Panc1 (cell line): Measurements from ENCODE around the gene INPP5A. TPM values are rescaled to one million over a fixed set of nuclear protein-coding genes. Genes with fewer than 3 reads are reported as not detected.

Experiments used
- ATAC-seq: fragments of 200-7000 bp; cut with Tn5 transposase; 2 replicates; pipeline ENCODE4 v1.9.1; 2020; ENCODE audit warnings: mild to moderate bottlenecking, moderate library complexity
- BruUV-seq: library from RNA; stranded (reverse); fragments of 400-500 nt; replicated peaks from 2 replicates; lab custom pipeline; 2021; lab: Mats Ljungman, UMichigan
- CTCF ChIA-PET: fragments of 300-600 bp; sonication (Branson Sonifier 250); formaldehyde crosslinking; loops from one replicate; lab custom pipeline; 2022; ENCODE audit warnings: antibody characterized with exemption; lab: Charles Lee
- POLR2A ChIA-PET: fragments of 300-600 bp; sonication (Branson Sonifier 250); formaldehyde crosslinking; loops from one replicate; lab custom pipeline; 2022; ENCODE audit warnings: antibody characterized with exemption; lab: Charles Lee
- DNase-seq: peaks from one replicate; pipeline ENCODE4 v3.0.0-alpha.2; 2010; ENCODE audit warnings: low read depth, low spot score
- H3K27ac ChIP-seq: 2 replicates; pipeline ENCODE4 v1.5.1; 2011; ENCODE audit warnings: mild to moderate bottlenecking, low read length, inconsistent platforms
- H3K27me3 ChIP-seq: fragments of 200-500 bp; sonication (Bioruptor generic); 2 replicates; pipeline ENCODE4 v1.6.0; 2014; ENCODE audit warnings: low read length, inconsistent platforms; ENCODE audit not compliant: control insufficient read depth, insufficient read depth
- H3K36me3 ChIP-seq: fragments of 200-500 bp; sonication (Bioruptor generic); 2 replicates; pipeline ENCODE4 v1.5.1; 2014; ENCODE audit warnings: inconsistent platforms, mild to moderate bottlenecking, low read length, moderate library complexity; ENCODE audit not compliant: control insufficient read depth, insufficient read depth
- H3K4me1 ChIP-seq: 2 replicates; pipeline ENCODE4 v1.5.1; 2011; ENCODE audit warnings: inconsistent platforms, mild to moderate bottlenecking, low read length, moderate library complexity; ENCODE audit not compliant: control insufficient read depth, insufficient read depth
- H3K4me3 ChIP-seq, 2 experiments: 2 replicates each; pipeline ENCODE4 v1.5.1; 2011 to 2012; ENCODE audit warnings: low read depth in 2 of 2, low read length in 2 of 2, mild to moderate bottlenecking in 2 of 2, inconsistent platforms in 1 of 2, moderate library complexity in 1 of 2
- H3K9me3 ChIP-seq: fragments of 200-500 bp; sonication (Bioruptor generic); 2 replicates; pipeline ENCODE4 v1.5.1; 2014; ENCODE audit warnings: low read depth, mild to moderate bottlenecking, inconsistent platforms, low read length, moderate library complexity; ENCODE audit not compliant: control insufficient read depth, insufficient read depth
- POLR2AphosphoS5 ChIP-seq: IDR thresholded peaks from 2 replicates; pipeline ENCODE4 v1.6.1; 2012; ENCODE audit warnings: mild to moderate bottlenecking, low read depth, low read length, moderate library complexity
- SIN3A ChIP-seq: IDR thresholded peaks from 2 replicates; pipeline ENCODE4 v1.6.1; 2012; ENCODE audit warnings: low read depth, mild to moderate bottlenecking, low read length, moderate library complexity, borderline replicate concordance; ENCODE audit not compliant: insufficient read depth
- TCF7L2 ChIP-seq: IDR thresholded peaks from 2 replicates; pipeline ENCODE4 v1.6.1; 2011; ENCODE audit warnings: mild to moderate bottlenecking, low read depth, low read length, inconsistent platforms
- in situ Hi-C: cut with HindIII; loops from 2 replicates; pipeline ENCODE4 v1.10.0; 2016; ENCODE audit warnings: low sequenced_read_pairs, low pct_unique_long_range_greater_than_20kb
- intact Hi-C: fragments of 100-400 bp; cut with micrococcal nuclease; formaldehyde crosslinking; loops from one replicate; pipeline ENCODE4 v1.10.0; 2022; ENCODE audit not compliant: unreplicated experiment
- total RNA-seq: library from RNA; stranded (reverse); gene quantifications from one replicate; pipeline ENCODE4 v1.2.1, GENCODE V29; 2021; ENCODE audit not compliant: unreplicated experiment
- TF ChIP-seq, protein P1 (sequence below), 2 experiments: IDR thresholded peaks; 2 replicates each; pipeline ENCODE4 v1.6.1; 2011 to 2012; ENCODE audit warnings: low read depth in 2 of 2, control low read depth in 1 of 2, low read length in 1 of 2, mild to moderate bottlenecking in 1 of 2, moderate library complexity in 1 of 2; ENCODE audit not compliant: insufficient read depth in 1 of 2
- TF ChIP-seq, protein P2 (sequence below): fragments of 450-650 bp; IDR thresholded peaks from 2 replicates; pipeline ENCODE4 v1.5.1; 2017; ENCODE audit warnings: mild to moderate bottlenecking

INPP5A gene
- total RNA-seq, 1 experiment from 2014 or later = 60.0 TPM

DNA sequence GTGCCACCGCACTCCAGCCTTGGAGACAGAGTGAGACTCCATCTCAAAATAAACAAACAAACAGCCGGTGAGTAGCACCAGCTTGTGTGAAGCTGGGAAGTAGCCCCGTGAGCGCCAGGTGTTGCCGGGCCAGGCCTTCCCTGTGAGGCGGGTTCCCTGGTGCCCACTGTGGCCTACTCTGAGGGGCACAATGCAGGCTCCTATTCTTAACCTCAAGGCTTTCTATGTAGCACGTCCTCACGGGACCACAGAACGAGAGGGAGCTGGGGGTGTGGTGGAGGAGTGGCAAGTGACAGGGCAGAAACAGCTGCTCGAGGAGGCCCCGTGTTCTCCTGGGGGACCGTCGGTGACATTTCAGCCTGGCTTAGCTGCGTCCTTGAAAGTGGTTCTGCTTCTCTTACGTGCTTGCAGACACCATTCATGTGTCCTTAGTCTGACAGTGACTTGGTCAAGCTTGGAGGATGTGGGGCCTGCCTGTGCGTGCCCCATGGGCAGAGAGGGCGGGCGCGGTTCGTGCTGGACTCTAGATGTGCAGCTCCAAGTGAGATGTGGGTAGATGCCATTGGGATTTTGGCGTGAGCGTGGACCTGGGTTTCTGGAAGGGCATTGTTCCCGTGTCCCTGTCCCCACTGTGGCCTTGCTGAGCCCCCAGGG is 131.7 kb downstream of the INPP5A start:
- BruUV-seq = no TSS peak
- TF ChIP-seq POLR2AphosphoS5 = no peak
- TF ChIP-seq TCF7L2 = no peak
- TF ChIP-seq SIN3A = 0 out of 2 replicates have a peak, but pooled peaks have one; percentile 58
- Histone ChIP-seq H3K4me1 (peaks cover 51% of the 10 kb centered on the region), H3K27me3 (no peaks in the 10 kb centered on the region), H3K36me3 (no peaks in the 10 kb centered on the region), H3K9me3 (peaks cover 4% of the 10 kb centered on the region; the same call in 1 of the 2 replicates), H3K4me3 (no peak overlapping the region), H3K27ac (peak overlapping the region; percentile 82)
- DNase-seq = no peak
- ChIA-PET POLR2A (interaction anchor here (0.6 kb wide), 1 partner anchor 40 kb away, joined by 4 read pairs; no protein-coding TSS in a partner anchor), CTCF (no interaction called here)
- intact Hi-C loops (no loop called here), in situ Hi-C loops (no loop called here)
- ATAC-seq = peak; percentile 47

DNA sequence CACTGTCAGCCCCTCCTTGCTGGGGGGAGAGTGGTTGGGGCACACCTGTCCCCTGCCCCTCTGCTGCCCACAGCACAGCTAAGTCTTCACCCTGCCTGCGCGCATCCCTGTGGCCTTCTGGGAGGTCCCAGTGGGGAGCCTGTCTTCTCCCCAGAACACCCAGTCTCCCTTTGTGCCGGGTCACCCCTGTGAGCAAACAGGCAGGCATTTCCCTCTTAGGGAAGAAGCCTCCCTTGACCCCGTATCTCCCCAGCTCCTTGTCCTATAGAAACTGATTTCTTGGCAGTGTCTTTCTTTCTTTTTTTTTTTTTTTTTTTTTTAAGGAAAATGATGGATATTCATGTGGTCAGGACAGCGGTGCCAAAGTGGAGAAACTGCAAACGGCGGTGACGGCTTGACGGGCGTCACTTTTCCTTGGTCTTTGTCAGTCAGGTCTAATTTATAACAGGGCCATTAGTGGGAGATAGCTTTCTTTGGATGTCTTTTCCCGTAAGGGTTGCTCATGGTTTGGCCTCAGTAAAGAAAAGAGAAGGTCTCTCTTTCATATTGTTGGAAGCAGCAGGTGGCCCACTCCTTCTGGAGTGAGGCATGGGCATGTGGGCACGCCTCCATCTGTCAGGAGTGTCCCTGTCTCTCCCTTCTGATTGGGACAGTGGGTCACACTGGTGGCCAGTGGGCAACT is 133.1 kb downstream of the INPP5A start:
- no peak overlapping the region for H3K4me3 ChIP-seq
- CTCF ChIA-PET = interaction anchor here (0.7 kb wide), 1 partner anchor 175 kb away, joined by 8 read pairs; no protein-coding TSS in a partner anchor
- no peaks in the 10 kb centered on the region for H3K27me3 ChIP-seq
- no TSS peak for BruUV-seq
- no peak for TF ChIP-seq POLR2AphosphoS5
- TF ChIP-seq, protein P1, sequence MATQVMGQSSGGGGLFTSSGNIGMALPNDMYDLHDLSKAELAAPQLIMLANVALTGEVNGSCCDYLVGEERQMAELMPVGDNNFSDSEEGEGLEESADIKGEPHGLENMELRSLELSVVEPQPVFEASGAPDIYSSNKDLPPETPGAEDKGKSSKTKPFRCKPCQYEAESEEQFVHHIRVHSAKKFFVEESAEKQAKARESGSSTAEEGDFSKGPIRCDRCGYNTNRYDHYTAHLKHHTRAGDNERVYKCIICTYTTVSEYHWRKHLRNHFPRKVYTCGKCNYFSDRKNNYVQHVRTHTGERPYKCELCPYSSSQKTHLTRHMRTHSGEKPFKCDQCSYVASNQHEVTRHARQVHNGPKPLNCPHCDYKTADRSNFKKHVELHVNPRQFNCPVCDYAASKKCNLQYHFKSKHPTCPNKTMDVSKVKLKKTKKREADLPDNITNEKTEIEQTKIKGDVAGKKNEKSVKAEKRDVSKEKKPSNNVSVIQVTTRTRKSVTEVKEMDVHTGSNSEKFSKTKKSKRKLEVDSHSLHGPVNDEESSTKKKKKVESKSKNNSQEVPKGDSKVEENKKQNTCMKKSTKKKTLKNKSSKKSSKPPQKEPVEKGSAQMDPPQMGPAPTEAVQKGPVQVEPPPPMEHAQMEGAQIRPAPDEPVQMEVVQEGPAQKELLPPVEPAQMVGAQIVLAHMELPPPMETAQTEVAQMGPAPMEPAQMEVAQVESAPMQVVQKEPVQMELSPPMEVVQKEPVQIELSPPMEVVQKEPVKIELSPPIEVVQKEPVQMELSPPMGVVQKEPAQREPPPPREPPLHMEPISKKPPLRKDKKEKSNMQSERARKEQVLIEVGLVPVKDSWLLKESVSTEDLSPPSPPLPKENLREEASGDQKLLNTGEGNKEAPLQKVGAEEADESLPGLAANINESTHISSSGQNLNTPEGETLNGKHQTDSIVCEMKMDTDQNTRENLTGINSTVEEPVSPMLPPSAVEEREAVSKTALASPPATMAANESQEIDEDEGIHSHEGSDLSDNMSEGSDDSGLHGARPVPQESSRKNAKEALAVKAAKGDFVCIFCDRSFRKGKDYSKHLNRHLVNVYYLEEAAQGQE (IDR thresholded peaks at IDR 0.05; ENCODE audit: insufficient read depth in 1 of 2, low read depth in 2 of 2, low read length in 1 of 2) = no peak
- no peak for TF ChIP-seq TCF7L2
- TF ChIP-seq, protein P2, sequence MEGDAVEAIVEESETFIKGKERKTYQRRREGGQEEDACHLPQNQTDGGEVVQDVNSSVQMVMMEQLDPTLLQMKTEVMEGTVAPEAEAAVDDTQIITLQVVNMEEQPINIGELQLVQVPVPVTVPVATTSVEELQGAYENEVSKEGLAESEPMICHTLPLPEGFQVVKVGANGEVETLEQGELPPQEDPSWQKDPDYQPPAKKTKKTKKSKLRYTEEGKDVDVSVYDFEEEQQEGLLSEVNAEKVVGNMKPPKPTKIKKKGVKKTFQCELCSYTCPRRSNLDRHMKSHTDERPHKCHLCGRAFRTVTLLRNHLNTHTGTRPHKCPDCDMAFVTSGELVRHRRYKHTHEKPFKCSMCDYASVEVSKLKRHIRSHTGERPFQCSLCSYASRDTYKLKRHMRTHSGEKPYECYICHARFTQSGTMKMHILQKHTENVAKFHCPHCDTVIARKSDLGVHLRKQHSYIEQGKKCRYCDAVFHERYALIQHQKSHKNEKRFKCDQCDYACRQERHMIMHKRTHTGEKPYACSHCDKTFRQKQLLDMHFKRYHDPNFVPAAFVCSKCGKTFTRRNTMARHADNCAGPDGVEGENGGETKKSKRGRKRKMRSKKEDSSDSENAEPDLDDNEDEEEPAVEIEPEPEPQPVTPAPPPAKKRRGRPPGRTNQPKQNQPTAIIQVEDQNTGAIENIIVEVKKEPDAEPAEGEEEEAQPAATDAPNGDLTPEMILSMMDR = no peak
- no peak for TF ChIP-seq SIN3A
- peaks cover 4% of the 10 kb centered on the region; the same call in 1 of the 2 replicates for H3K9me3 ChIP-seq
- POLR2A ChIA-PET = no interaction called here
- H3K4me1 ChIP-seq = peaks cover 41% of the 10 kb centered on the region
- no peak for ATAC-seq
- in situ Hi-C loops (no loop called here), intact Hi-C loops (no loop called here)
- no peaks in the 10 kb centered on the region for H3K36me3 ChIP-seq
- H3K27ac ChIP-seq = peak overlapping the region; percentile 30; the same call in 1 of the 2 replicates
- no peak for DNase-seq
